ENCODE data around the gene LIMCH1.

- TF ChIP-seq CTCF (IDR thresholded peaks at IDR 0.05 in 2 of 3, conservative IDR thresholded peaks at IDR 0.05 in 1 of 3; ENCODE audit: borderline replicate concordance in 1 of 3, insufficient read depth in 1 of 3, low read depth in 2 of 3, low read length in 2 of 3) = no peak
- no peak for TF ChIP-seq ZFX (IDR thresholded peaks at IDR 0.05)
- TF ChIP-seq CEBPB (IDR thresholded peaks at IDR 0.05; ENCODE audit: low read depth) = no peak
- TF ChIP-seq CBX3 (IDR thresholded peaks at IDR 0.05; ENCODE audit: low read depth) = no peak
- no peak for TF ChIP-seq ZNF274 (IDR thresholded peaks at IDR 0.05; ENCODE audit: low read depth, low read length)
- TF ChIP-seq SIN3A (IDR thresholded peaks at IDR 0.05; ENCODE audit: low read depth) = no peak
- no peak for TF ChIP-seq EZH2 (IDR thresholded peaks at IDR 0.05)
- no peak for TF ChIP-seq POLR2AphosphoS5 (IDR thresholded peaks at IDR 0.05; ENCODE audit: low read depth, low read length)
- no peak for TF ChIP-seq POLR2A (IDR thresholded peaks at IDR 0.05; ENCODE audit: borderline replicate concordance, extremely low read depth, insufficient read depth, insufficient read length)
Measured at GRCh38 chr4:41715155-41715554, 177.2 kb downstream of the LIMCH1 start.
